Activated CD4-positive, alpha-beta T cell treated with anti-CD3 and anti-CD28 coated beads, Interleukin-2, Interleukin-4, amounts not matched to agents 100 ng/mL and 50 ng/mL, durations not matched to agents 16 hours and 8 hours (primary cell): ENCODE measurements around the gene TTYH1.
"Not testable (repeated sequence)": the region's sequence is repeated elsewhere in the genome, so short reads cannot be mapped to it uniquely, and the experiment has no call there.

Experiments
- DNase-seq: peaks from one replicate; pipeline ENCODE4 v3.0.0-alpha.2; 2020; ENCODE audit warnings: low spot score

The TTYH1 gene

DNA sequence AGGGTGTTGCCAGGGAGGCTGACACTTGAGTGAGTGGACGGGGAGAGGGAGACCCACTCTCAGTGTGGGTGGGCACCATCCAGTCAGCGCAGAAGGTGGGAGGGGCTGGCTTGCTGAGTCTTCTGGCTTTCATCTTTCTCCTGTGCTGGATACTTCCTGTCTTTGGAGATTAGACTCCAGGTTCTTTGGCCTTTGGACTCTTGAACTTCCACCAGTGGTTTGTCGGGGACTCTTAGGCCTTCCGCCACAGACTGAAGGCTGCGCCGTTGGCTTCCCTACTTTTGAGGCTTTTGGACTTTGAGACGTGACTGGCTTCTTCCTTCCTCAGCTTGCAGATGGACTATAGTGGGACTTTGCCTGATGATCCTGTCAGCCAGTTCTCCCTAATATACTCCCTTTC lies 29.5 kb downstream of the TTYH1 start:
- DNase-seq: no peak

DNA sequence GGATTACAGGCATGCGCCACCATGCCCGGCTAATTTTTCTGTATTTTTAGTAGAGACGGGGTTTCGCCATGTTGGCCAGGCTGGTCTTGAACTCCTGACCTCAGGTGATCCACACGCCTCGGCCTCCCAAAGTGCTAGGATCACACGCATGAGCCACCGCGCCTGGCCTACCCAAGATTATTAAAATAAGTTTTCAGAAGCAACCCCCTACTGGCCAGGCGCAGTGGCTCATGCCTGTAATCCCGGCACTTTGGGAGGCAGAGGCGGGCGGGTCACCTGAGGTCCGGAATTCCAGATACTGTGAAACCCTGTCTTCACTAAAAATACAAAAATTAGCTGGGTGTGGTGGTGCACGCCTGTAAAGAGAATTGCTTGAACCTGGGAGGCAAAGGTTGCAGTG lies 31.1 kb downstream of the TTYH1 start:
- DNase-seq: not testable (repeated sequence)

DNA sequence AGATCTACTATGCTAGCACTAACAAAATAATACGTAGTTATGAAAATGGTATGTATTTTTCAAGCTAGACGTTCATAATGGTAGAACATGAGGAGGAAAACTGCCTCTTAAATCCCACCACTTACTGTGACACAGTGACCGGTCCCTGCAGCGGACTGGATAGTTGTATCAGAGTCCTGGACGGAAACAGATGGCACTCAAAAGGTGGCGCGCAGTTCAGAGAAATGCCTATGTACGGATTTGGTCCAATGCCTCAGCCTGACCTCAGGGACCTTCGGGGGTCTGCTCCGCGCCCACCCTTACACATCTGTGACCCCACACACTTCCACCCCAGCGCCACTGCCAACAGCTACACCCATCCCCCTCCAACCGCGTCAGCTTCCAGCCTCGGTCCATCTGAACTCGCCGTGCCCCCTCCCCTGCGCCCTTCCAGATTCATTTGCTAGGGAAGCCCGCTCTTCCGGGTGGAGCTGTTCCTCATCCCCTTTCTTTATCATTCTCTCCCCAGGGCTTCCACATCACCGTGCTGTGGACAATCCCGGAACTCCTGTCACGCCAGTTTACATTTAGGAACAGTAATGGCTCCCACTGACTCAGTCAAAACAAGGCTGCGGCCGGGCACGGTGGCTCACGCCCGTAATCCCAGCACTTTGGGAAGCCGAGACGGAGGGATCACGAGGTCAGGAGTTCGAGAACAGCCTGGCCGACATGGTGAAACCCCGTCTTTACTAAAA lies 32.9 kb downstream of the TTYH1 start:
- DNase-seq: peak; percentile 25

DNA sequence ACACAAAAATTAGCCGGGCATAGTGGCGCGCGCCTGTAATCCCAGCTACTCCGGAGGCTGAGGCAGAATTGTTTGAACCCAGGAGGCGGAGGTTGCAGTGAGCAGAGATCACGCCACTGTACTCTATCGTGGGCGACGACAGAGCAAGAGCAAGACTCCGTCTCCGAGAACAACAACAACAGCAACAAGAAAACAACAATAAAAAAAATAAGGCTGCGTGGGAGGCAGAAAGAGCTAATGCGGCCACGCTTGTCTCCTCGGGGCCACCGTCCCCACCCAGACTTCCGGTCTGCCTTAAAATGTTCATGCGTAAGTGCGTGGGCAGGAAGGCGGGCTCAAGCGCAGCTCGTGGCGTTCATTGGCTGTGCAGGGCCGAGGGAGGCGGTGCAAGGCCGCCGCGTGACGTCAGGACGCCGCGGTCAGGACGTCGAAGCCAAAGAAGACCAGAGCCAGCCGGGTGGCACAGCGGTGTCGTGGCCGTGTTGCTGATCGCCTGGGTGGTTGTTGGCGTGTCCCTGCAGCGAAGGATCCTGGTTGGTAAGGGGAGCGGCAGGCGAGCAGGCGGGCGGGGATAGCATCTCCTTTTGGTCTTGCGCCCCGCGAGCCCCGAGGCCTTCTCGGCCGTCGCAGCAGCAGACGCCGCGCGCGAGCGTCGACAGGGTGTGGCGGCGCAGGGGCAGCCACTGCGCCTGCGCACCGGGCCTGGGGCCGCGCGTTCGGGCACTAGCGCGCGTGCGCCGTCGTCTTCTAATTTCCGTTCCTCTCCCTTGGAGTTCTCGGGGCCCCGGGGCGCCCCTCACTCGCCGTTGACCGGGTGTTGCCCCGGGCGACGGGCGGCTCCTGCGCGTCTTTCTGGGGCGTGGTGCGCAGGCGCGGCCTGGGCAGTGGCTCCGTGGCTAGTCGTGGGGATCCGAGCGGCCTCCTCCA lies 33.8 kb downstream of the TTYH1 start, which contains the start of gene LENG8:
LENG8 (plus strand) TSS at position 426 of the 927 bp plus-strand sequence. CDS start 2,146 bp downstream, outside the sequence.
- DNase-seq: peak; percentile 98

- DNase-seq: no peak
Observed at GRCh38 chr19:54449701-54450069, 34.4 kb downstream of the TTYH1 start.

- no peak for DNase-seq
Observed at GRCh38 chr19:54451331-54451871, 36.1 kb downstream of the TTYH1 start.

DNA sequence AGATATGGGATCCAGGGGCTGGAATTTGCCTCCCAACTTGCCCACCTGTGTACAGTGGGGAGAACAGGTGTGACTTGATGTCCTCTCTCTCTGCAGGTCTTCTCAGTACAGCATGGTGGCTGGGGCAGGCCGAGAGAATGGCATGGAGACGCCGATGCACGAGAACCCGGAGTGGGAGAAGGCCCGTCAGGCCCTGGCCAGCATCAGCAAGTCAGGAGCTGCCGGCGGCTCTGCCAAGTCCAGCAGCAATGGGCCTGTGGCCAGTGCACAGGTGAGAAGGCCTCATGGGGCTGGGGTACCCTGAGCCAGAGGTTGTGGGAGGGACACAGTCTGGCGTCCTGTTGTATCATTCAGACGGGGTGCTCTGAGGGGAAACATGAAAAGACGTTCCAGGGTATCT lies 36.7 kb downstream of the TTYH1 start:
- no peak for DNase-seq

DNA sequence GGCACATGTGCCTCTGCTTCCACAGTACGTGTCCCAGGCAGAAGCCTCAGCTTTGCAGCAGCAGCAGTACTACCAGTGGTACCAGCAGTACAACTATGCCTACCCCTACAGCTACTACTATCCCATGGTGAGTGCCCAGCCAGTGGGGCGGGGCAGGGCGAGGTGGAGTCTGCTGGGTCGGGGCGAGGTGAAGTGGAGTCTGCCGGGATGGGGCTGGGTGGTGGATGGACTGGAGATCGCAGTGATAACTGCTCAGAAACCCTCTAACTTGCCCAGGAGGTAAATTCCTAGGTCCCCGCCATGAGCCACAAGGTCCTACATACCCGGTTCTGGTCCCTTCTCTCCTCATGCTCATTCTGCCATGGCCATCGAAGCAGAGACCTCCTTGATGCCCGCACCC lies 37.4 kb downstream of the TTYH1 start:
- DNase-seq: no peak

- no peak for DNase-seq
Observed at GRCh38 chr19:54453921-54454780, 38.9 kb downstream of the TTYH1 start.

- no peak for DNase-seq
Observed at GRCh38 chr19:54454781-54455675, 39.8 kb downstream of the TTYH1 start.

DNA sequence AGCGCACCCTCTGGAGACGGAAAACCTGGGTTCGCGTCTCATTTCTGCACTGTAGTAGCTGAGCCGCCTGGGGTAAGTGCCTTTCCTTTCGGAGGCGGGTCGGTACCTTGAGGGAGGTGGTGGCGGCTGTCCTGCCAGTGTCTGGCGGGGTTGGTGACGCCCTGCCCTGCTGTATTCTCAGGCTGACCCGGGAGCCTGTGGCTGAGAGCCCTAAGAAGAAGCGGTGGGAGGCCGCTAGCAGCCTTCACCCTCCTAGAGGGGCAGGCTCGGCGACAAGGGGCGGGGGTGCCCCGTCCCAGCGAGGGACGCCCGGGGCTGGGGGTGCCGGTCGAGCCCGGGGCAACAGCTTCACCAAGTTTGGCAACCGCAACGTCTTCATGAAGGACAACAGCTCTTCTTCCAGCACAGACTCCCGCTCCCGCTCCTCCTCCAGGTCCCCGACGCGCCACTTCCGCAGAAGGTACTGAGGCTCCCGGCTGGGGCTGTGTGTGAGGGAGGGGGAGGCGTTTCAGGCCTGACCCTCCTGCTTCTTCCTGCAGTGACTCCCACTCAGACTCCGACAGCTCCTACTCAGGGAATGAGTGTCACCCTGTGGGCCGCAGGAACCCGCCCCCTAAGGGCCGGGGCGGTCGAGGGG lies 40.6 kb downstream of the TTYH1 start:
- DNase-seq: no peak

DNA sequence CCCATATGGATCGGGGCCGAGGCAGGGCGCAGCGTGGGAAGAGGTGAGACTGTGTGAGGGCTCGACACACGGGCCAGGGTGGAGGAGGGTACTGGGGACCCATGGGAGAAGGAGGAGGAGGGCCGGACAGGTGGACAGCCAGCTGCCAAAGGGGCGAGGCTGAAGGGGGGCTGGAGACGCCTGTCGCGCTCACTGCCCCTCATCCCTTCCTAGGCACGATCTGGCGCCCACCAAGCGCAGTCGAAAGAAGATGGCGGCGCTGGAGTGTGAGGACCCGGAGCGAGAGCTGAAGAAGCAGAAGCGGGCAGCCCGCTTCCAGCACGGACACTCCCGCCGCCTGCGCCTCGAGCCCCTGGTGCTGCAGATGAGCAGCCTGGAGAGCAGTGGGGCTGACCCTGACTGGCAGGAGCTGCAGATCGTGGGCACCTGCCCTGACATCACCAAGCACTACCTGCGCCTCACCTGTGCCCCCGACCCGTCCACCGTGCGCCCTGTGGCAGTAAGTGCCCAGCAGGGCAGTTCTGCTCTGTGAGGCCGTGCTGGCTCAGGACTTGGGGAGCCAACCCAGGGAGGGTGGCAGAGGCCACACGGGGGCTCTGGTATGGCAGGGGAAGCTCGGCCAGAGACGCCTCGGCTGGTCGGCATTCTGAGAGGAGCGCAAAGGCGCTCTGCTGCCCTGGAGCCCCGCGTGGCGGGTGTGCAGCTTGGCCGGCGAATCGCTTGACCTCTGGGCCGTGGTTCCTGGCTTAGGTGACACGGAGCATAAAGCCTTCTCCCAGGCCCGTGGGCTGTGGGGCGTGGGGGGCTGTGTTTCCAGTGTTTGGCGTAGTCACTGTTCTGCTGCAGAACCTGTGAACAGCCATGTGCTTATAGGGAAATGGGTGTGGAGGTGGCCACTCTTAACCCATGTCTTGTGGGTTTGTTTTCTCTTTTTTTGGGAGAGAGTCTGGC lies 41.4 kb downstream of the TTYH1 start:
- DNase-seq: no peak

DNA sequence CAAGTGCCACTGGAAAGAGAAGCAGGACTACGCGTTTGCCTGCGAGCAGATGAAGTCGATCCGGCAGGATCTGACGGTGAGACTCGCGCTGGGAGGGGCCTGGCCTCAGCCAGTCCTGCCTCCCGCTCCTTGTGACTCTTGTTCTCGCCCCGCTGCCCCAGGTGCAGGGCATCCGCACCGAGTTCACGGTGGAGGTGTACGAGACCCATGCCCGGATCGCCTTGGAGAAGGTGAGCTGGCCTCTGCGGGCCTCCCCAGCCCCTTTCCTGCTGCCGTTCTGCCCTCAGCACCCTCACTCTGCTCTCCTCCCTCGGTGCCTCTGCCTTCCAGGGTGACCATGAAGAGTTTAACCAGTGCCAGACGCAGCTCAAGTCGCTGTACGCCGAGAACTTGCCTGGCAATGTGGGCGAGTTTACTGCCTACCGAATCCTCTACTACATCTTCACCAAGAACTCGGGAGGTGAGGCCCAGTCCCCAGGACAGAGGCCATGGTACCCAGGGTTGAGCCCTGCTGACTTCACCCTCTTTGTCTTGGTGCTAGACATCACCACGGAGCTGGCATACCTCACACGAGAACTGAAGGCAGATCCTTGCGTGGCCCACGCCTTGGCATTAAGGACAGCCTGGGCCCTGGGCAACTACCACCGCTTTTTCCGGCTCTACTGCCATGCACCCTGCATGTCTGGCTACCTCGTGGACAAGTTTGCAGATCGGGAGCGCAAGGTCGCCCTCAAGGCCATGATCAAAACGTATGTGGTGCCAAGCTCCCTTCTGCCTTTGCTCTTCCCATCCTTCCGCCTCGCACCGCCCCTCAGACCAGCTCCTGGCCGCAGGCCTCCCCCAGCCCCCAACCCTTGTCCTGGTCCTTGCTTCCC lies 42.7 kb downstream of the TTYH1 start:
- no peak for DNase-seq

- DNase-seq: no peak
Observed at GRCh38 chr19:54458648-54459281, 43.5 kb downstream of the TTYH1 start.

DNA sequence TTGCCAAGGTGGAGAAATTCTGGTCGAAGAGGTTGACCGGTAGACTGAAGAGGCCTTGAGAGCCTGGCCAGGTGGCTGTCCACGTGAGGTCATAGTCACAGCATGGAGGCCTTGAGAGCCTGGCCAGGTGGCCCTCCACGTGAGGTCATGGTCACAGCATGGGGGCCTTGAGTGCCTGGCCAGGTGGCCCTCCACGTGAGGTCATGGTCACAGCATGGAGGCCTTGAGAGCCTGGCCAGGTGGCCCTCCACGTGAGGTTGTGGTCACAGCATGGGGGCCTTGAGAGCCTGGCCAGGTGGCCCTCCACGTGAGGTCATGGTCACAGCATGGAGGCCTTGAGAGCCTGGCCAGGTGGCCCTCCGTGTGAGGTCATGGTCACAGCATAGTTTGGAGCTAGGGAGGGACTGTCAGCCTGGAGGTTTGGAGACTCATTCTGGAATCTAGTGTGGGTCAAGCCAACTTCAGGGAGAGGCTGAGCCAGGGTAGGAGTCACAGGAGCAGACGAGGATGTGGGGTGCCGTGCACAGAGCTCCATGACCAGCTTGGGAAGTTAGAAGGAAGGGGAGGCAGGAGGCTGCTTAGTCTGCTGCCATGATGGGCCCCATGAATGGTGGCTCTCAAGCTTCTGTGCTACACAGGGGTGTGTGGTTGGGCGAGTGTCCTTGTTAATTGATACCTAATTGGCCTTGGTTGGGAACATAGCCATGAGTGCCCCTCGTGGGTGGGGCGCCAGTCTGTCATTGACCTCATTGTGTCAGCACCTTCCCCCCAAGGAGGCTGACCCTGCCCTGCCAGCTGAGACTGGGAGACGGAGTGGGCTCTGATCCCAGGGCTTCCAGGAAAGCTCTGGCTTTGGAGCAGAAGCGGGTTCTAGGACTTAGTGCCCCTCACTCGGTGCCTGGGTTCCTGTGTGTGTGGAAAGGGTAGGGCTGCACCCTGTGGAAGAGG lies 44.3 kb downstream of the TTYH1 start:
- DNase-seq: no peak

GRCh38 chr19:54460230-54461005 lies 45.2 kb downstream of the TTYH1 start:
- no peak for DNase-seq
